ENCODE data around the gene KCNC3. TPM values are rescaled to one million over a fixed set of nuclear protein-coding genes. Genes with fewer than 3 reads are reported as not detected.

The KCNC3 gene
- total and polyA plus RNA-seq, 2 of the 13 experiments (the other 11 are each of a cell fraction or from before 2014, with no cell fraction given) = 0.29 to 1.7 TPM

DNA sequence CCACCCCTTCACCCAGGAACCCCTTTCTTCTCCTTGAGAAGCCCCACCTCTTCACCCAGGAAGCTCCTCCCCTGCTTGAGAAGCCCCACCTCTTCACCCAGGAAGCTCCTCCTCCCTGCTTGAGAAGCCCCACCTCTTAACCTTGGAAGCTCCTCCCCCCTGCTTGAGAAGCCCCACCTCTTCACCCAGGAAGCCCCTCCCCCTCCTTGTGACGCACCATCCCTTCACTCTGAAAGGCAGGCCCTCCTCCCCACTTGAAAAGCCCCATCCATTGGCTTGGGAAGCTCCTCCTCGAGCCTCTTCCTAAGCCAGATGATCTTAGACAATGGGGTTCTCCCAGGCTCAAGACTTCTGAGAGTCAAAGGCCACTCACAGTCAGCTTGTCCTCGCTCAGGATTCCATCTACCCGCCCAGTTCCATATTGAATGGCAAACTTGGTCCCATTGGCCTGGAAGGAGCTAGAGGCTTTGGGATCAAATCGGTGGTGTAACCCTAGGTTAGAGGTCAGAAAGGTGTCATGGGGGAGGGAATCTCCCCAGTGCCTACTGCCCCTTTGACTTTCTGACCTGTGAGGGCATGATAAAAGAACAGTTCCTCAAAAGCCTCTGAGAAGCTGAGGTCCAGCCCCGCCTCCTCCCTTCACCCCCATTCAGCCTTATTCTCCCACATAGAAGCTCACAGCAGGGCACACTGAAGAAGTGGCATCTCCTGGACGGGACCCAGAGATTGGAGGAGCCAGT lies 32.3 kb upstream of the KCNC3 start:
- peaks cover 11% of the 10 kb centered on the region; the same call in 1 of the 2 replicates for H3K4me1 ChIP-seq (ENCODE audit: insufficient read depth, low read length)
- no peak overlapping the region for H3K4me3 ChIP-seq (replicated peaks in 1 of 3; ENCODE audit: insufficient read depth in 1 of 3, low read depth in 2 of 3, low read length in 3 of 3)
- 31% methylated on average over 6 of the region's 7 CpGs for WGBS (ENCODE audit: low lambda C conversion rate)
- in situ Hi-C loops (cut with HindIII; ENCODE audit: extremely low pct_ligation_motif_present, low pct_unique_long_range_greater_than_20kb) (loop anchor here (25.0 kb wide), 1 partner anchor 426 kb away; the partner anchor contains the start of gene ACP4), intact Hi-C loops (cut with micrococcal nuclease; ENCODE audit: unreplicated experiment) (no loop called here)
- no peak overlapping the region for H3K27ac ChIP-seq (ENCODE audit: extremely low read length, insufficient read depth, low read length)
- no TSS peak for BruUV-seq (replicated peaks)
- H4K20me1 ChIP-seq (ENCODE audit: insufficient read depth, low read length) = no peaks in the 10 kb centered on the region
- no peak overlapping the region for H3K9ac ChIP-seq (ENCODE audit: insufficient read depth, low read depth, low read length)
- no peak overlapping the region for H3K4me2 ChIP-seq (ENCODE audit: low read depth, low read length)
- no peak overlapping the region for H2AFZ ChIP-seq (ENCODE audit: low read length)
- TF ChIP-seq RBAK (CRISPR knock-in tag; IDR thresholded peaks at IDR 0.05) = no peak
- no peak for TF ChIP-seq PLRG1 (conservative IDR thresholded peaks at IDR 0.05)
- no peak for TF ChIP-seq CEBPG (CRISPR knock-in tag; IDR thresholded peaks at IDR 0.05)
- no peak for TF ChIP-seq UBTF (CRISPR knock-in tag; IDR thresholded peaks at IDR 0.05)
- TF ChIP-seq ZNF136 (CRISPR knock-in tag; IDR thresholded peaks at IDR 0.05; ENCODE audit: low read depth) = no peak
- no peak for TF ChIP-seq AHR (CRISPR knock-in tag; IDR thresholded peaks at IDR 0.05)
- TF ChIP-seq NR2F1 (CRISPR knock-in tag; IDR thresholded peaks at IDR 0.05) = no peak
- no peak for TF ChIP-seq ZNF577 (CRISPR knock-in tag; IDR thresholded peaks at IDR 0.05; ENCODE audit: borderline replicate concordance, low read depth)
- no peak for TF ChIP-seq ZNF510 (CRISPR knock-in tag; IDR thresholded peaks at IDR 0.05; ENCODE audit: low read depth)
- H3K36me3 ChIP-seq (replicated peaks in 1 of 2; ENCODE audit: control insufficient read depth in 1 of 2, insufficient read depth in 2 of 2, low read length in 2 of 2) = no peaks in the 10 kb centered on the region
- ATAC-seq = no peak
- DNase-seq (ENCODE audit: low spot score) = no peak
- no peak for FAIRE-seq
- POLR2A ChIA-PET = no interaction called here
- H3K9me3 ChIP-seq (ENCODE audit: low read length) = no peaks in the 10 kb centered on the region
- no peaks in the 10 kb centered on the region for H3K79me2 ChIP-seq (ENCODE audit: insufficient read depth, low read length)
- CTCF ChIA-PET (ENCODE audit: low intra/inter-chr PET ratio, low total read pairs) = no interaction called here
- no peaks in the 10 kb centered on the region for H3K27me3 ChIP-seq (ENCODE audit: control insufficient read depth in 1 of 2, insufficient read depth in 2 of 2, low read length in 2 of 2)

Measured in HepG2 (cell line).